HG02943 (cell line): ENCODE results near the gene RELL1.

Experiments used
- ATAC-seq: cut with Tn5 transposase; IDR thresholded peaks from one replicate; pipeline ENCODE4 v1.9.1; 2021; ENCODE audit warnings: mild to moderate bottlenecking, low read depth, moderate library complexity; ENCODE audit not compliant: unreplicated experiment

The RELL1 gene, protein sequence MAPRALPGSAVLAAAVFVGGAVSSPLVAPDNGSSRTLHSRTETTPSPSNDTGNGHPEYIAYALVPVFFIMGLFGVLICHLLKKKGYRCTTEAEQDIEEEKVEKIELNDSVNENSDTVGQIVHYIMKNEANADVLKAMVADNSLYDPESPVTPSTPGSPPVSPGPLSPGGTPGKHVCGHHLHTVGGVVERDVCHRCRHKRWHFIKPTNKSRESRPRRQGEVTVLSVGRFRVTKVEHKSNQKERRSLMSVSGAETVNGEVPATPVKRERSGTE

DNA sequence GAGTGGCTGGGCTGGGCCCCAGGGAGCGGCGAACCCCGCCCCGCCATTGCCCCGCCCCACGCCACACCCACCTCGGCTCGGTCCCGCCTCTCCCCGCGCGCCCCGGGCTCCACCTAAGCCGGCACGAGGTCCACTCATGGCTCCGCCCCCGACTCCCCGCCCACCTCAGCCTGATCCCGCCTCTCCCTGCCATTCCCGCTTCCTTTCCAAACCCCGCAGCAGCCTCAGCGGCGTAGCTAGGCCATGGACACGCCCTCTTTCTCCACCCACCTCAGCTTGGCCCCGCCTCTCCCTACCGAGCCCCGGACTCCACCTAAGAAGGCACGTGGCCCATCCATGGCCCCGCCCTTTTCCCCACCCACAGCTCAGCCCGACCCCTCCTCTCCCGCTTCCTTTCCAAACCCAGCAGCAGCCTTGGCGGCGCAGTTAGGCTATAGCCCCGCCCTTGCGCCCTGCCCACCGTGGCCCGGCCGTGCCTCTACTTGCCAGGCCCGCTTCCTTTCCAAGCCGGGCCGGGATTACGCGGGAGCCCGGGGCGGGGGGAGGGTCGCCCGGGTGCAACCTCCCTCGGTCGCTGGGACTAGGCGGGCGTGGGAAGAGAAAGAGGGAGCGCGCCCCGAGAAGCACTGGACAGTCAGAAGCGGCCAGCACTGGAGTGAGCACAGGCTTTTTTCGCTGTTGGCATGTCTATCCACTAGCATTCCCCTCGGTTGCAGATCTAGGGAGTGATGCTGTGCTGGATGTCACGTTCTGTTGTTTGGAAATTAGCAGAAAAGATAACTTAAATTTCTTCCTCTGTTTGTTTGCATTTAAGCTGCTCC is at the start of gene RELL1:
TSS of gene RELL1 (minus strand) at position 4 of the 821 bp plus-strand sequence. CDS start 89 bp downstream, outside the sequence.
- peak; percentile 80 for ATAC-seq

DNA sequence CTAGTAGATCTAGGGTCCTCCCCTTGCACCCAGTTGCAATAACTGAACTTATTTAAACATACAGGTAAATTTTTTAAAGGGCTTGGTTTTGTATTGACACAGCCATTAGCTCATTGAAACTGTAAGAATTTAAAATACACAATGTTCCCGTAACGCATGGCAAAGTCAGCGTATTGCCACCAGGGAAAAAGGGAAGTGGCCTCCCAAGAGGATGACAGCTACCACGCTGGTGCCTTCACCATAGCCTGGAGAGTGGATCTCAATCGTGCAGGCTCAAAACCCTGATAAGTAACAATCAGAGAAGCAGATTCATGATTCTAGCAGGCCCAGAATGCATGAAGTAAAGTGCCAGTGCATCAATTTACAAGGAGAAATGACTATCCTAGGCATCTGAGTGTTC is 49.4 kb upstream of the RELL1 start:
- no peak for ATAC-seq

DNA sequence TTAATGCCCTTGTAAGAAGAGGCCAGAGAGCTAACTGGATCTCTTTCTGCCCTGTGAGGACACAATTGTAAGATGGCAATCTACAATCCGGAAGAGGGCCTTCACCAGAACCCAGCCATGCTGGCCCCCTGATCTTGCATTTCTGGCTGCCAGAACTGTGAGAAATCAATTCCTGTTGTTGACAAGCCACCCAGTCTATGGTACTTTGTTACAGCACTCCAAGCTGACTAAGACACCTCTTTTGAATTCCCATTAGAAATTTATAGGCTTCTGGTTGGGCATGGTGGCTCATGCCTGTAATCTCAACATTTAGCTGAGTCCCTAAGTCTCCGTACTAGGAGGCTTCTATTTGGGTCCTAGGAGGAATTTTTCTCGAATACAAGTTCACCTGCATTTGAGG is 48.8 kb upstream of the RELL1 start:
- no peak for ATAC-seq

- ATAC-seq: no peak
Observed at GRCh38 chr4:37733240-37733867, 47.2 kb upstream of the RELL1 start.

DNA sequence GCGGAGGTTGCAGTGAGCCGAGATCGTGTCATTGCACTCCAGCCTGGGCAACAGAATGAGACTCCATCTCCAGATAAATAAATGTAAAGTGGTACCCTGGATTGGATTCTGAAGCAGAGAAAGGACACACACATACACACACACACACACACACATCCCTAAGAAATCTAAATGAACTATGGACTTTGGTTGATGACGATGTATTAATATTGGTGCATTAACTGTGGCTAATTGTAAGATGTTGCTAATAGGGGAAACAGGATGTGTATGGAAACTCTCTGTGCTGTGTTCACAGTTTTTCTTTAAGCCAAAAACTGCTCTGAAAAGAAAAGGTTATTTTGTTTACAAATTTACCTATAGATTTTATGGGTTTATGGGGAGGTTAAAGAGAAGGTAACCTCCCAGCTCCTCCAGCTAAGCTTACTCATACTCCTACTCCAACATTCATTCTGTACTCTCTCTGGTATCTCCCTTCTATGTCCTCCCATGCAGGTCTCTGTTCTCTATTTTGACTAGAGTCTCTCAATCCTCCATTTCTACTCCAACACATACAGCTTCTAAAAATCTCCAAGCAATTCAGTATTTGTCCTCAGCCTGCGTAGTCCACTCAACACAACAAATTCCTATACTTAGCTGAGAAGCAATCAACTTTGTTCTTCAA is 46.5 kb upstream of the RELL1 start:
- no peak for ATAC-seq

DNA sequence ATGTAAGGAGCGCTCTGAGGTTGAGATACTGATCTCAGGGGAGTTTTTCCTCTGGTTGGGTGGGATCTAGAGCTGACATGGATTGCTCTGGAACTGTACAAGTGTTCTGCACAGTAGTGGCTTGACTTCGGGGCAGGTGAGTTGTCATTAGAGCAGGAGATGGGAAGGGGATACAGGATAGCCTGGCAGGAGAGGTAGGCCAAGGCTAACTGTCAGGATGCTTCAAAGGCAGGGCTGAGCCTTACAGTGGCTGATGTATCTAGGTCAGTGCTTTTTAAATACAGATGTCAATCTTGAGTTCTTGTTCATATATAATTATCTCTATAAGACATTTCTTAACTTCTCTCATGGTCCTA is 43.5 kb upstream of the RELL1 start:
- ATAC-seq: no peak

GRCh38 chr4:37728064-37728463 is 41.9 kb upstream of the RELL1 start:
- no peak for ATAC-seq

DNA sequence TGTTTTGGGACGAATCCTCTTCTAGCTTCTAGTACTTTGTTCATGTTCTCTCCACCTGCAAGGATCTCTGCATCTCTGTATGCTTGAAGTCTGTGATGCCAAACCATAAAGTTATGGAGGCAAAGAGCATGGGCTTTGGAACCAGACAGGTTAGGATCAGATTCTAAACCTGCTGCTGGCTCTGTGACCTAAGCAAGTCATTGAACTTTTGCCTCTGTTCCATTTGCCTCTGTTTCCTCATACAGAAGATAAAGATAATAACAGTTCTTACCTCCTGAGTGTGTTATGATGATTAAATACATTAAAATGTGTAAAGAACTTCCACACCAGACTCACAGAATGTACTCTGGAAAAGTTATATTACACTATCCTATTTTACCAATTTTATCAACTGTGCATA is 41.5 kb upstream of the RELL1 start:
- no peak for ATAC-seq

DNA sequence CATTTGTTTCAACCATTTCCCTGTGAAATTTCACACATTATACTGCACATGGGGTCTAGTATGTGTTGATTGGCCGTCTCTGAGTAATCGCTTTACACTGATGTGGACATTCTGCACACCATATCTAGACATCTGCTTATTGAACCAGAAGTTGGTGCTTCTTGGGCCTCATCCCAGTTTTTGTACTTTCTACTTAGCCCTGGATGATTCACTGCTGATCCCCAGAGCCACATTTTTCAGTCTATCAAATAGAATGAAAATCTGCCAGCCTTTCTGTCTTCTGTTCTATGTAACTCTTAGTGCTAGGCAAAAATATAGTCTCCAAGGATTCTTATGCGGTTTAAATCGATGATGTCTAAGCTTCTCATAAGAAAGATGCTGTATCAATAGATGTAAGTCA is 40.5 kb upstream of the RELL1 start:
- no peak for ATAC-seq

GRCh38 chr4:37725718-37726117 is 39.5 kb upstream of the RELL1 start:
- no peak for ATAC-seq

DNA sequence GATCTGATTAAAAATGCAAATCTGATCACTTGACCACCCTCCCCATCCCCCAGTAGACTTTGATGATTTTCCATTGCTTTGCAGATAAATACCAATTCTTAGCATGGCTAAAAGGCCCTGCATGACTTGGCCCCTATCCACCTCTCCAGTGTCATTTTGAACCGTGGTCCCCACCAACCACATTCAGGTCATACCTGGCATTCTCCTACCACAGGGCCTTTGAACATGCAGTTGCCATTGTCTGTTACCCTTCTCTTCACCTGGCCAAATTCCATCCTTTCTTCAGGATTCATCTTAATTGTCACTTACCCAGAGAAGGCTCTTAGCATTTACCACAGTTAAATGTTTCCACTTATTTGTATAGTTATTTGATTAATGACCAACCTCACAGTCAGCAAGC is 36.9 kb upstream of the RELL1 start:
- ATAC-seq: no peak

DNA sequence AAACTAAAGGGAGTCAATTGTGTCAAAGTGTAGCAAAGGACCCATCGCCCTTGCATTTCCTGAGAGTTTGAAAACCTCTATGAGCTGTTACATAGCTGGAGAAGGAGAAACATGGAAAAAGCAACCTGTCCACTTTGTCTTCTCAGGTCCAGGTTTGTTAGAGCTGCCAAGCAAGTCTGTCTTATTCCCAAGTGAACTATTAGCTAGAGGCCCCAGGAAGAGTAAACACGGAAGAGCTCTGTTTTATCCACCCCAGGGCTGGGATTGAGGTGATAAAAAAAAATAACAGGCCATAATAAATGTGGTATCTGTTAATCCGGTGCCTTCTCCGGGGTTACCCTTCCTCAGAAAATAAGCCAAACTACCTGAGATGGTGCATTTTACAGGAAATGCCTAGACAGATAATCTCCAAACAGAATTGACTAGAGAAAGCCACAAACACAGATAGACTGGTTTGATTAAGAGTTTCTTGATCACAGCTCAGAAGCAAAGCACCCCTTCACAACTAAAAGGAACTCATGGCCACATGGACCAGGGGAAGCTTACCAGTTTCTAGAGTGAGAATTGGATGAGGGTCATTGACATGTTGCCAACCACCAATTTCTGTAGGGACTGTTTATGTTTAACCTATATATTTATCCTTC is 35.9 kb upstream of the RELL1 start:
- no peak for ATAC-seq

- ATAC-seq: no peak
Observed at GRCh38 chr4:37719021-37719420, 32.8 kb upstream of the RELL1 start.

GRCh38 chr4:37717576-37717975 is 31.4 kb upstream of the RELL1 start:
- no peak for ATAC-seq

DNA sequence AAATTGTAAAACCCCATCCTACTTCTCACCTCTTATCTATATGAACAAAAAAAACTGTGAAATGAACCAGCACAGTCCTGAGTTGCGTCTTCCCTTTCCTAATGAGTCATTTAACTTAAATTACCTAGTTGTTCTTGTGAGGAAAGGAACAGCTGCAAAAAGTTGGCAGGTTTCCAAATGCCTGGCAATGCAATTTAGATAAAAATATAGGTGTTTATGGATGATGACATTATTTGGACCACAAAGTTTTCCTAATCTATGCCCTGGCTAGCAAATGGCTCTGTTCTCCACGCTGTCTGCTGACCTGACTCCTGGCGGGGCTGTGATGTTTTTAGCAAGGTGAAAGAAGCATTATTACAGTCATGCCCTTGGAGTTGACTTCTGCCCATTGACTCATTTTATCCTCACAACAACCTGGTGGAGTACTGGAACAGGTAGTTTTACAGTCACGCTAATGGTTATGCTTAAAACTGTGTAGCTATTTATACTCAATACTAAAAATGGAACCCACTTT is 29.8 kb upstream of the RELL1 start:
- ATAC-seq: no peak

GRCh38 chr4:37710491-37710890 is 24.3 kb upstream of the RELL1 start:
- no peak for ATAC-seq

DNA sequence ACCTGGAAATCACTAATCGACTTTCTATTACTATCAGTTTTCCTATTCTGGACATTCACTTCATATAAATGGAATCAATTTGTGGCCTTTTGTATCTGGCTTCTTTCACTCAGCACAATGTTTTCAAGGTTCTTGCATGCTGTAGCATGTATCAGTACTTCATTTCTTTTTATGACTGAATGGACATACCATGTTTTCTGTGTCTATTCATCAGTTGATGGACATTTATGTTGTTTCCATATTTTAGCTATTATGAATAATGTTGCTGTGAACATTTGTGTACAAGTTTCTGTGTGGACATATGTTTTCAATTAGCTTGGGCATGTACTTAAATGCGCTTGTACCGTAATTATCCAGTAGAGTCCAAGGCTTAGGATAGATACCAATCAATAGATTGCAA is 19.9 kb upstream of the RELL1 start:
- no peak for ATAC-seq

DNA sequence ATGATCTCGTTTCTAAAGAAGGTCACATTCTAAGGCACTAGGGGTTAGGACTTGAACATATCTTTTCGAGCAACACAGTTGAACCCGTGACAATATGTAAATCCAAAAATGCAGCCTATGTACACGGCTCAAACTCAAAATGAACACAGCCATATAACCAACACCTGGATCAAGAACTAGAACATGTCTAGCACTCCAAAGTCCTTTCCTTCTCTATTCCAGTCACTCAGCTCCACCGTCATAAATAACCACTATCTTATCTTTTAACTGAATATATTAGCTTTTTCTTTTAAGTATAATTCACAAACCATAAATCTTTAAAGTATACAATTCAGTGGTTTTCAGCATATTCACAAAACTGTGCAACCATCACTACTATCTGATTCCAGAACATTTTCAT is 19.4 kb upstream of the RELL1 start:
- ATAC-seq: no peak

- no peak for ATAC-seq
Observed at GRCh38 chr4:37699868-37700481, 13.8 kb upstream of the RELL1 start.

GRCh38 chr4:37697566-37697965 is 11.4 kb upstream of the RELL1 start:
- no peak for ATAC-seq
